Endodermal cell (in vitro differentiated cells): ENCODE measurements around the gene STAM2. TPM values are rescaled to one million over a fixed set of nuclear protein-coding genes. Genes with fewer than 3 reads are reported as not detected.

ENCODE experiments used
- DNase-seq: peaks from one replicate; pipeline ENCODE4 v3.0.0-alpha.2; 2017
- H3K27ac ChIP-seq: 2 replicates; pipeline ENCODE4 v1.5.1; 2013; ENCODE audit warnings: mild to moderate bottlenecking, low read depth, low read length, moderate library complexity
- H3K27me3 ChIP-seq: 2 replicates; pipeline ENCODE4 v1.6.1; 2013; ENCODE audit warnings: mild to moderate bottlenecking, low read length, moderate library complexity; ENCODE audit not compliant: insufficient read depth, control insufficient read depth, poor library complexity, severe bottlenecking
- H3K36me3 ChIP-seq: 2 replicates; pipeline ENCODE4 v1.7.0; 2013; ENCODE audit warnings: mild to moderate bottlenecking, low read length, moderate library complexity; ENCODE audit not compliant: control insufficient read depth, insufficient read depth
- H3K4me1 ChIP-seq: one replicate; pipeline ENCODE4 v1.7.0; 2013; ENCODE audit warnings: low read length; ENCODE audit not compliant: control insufficient read depth, insufficient read depth
- H3K4me3 ChIP-seq: 2 replicates; pipeline ENCODE4 v1.5.1; 2013; ENCODE audit warnings: mild to moderate bottlenecking, low read length, moderate library complexity
- H3K9ac ChIP-seq: 2 replicates; pipeline ENCODE4 v1.6.1; 2013; ENCODE audit warnings: mild to moderate bottlenecking, low read length, moderate library complexity; ENCODE audit not compliant: poor library complexity, severe bottlenecking; ENCODE audit errors: extremely low read depth
- H3K9me3 ChIP-seq: 2 replicates; pipeline ENCODE4 v1.6.1; 2013; ENCODE audit warnings: mild to moderate bottlenecking, low read length, moderate library complexity; ENCODE audit not compliant: control insufficient read depth
- H3K27ac Mint-ChIP-seq: 2 replicates; pipeline ENCODE4 v1.8.0; 2020; ENCODE audit warnings: mixed read lengths
- H3K27me3 Mint-ChIP-seq: 2 replicates; pipeline ENCODE4 v1.8.0; 2021; ENCODE audit warnings: mild to moderate bottlenecking, mixed read lengths; ENCODE audit not compliant: insufficient read depth
- H3K36me3 Mint-ChIP-seq: 2 replicates; pipeline ENCODE4 v1.8.0; 2020; ENCODE audit warnings: low read depth, mixed read lengths
- H3K4me1 Mint-ChIP-seq: 2 replicates; pipeline ENCODE4 v1.8.0; 2020; ENCODE audit warnings: mixed read lengths
- H3K4me3 Mint-ChIP-seq: 2 replicates; pipeline ENCODE4 v1.8.0; 2020; ENCODE audit warnings: mild to moderate bottlenecking, moderate library complexity, mixed read lengths
- H3K9me3 Mint-ChIP-seq: 2 replicates; pipeline ENCODE4 v1.8.0; 2020; ENCODE audit warnings: mild to moderate bottlenecking, mixed read lengths
- CTCF ChIP-seq: fragments of 200-600 bp; sonication (generic); conservative IDR thresholded peaks from 2 replicates; pipeline ENCODE4 v1.5.0; 2021; ENCODE audit warnings: antibody characterized with exemption, mild to moderate bottlenecking
- WGBS, 2 experiments: methylation state at CpG; one replicate each; pipeline versions ENCODE4 v1.1.5 to v1.1.7; 2013; ENCODE audit warnings: missing lambda C conversion rate in 2 of 2, mixed read lengths in 1 of 2; ENCODE audit not compliant: insufficient coverage in 1 of 2, insufficient read length in 1 of 2; 5-methylcytosine and 5-hydroxymethylcytosine counted together
- total RNA-seq, 2 donors: library from RNA; stranded (reverse); fragmentation: NEBNext Ultra II Directional in 1 of 2; extraction: Animal tissue kit (Norgen Biotek cat#: 25700) in 1 of 2; gene quantifications; 2 replicates in 1 of 2; 3 replicates in 1 of 2; pipeline ENCODE4 v1.2.1, GENCODE V29; 2021

The STAM2 gene
- total RNA-seq, 2 donors from 2014 or later, result 21.5 to 30.9 TPM

GRCh38 chr2:152097801-152098495 lies 77.6 kb downstream of the STAM2 start:
- no peak for TF ChIP-seq CTCF

GRCh38 chr2:152097290-152097800 lies 78.2 kb downstream of the STAM2 start:
- Histone ChIP-seq H3K36me3 (no peaks in the 10 kb centered on the region), H3K4me1 (no peaks in the 10 kb centered on the region), H3K9ac (no peak overlapping the region), H3K4me3 (peak overlapping the region; percentile 76), H3K9me3 (no peaks in the 10 kb centered on the region), H3K27me3 (peaks cover 86% of the 10 kb centered on the region), H3K27ac (no peak overlapping the region)
- Mint-ChIP-seq H3K36me3 (no peaks in the 10 kb centered on the region), H3K9me3 (no peaks in the 10 kb centered on the region), H3K4me1 (peaks cover 12% of the 10 kb centered on the region), H3K27me3 (peaks cover 85% of the 10 kb centered on the region), H3K27ac (no peak overlapping the region), H3K4me3 (peak overlapping the region; percentile 71)
- DNase-seq, result peak; percentile 59
- 10 to 15% methylated on average over 11 to 13 of the region's 13 CpGs for WGBS, 2 experiments
- no peak for TF ChIP-seq CTCF

More at GRCh38 chr2:152097801-152098495, 77.6 kb downstream of the STAM2 start:
- Histone ChIP-seq H3K27ac (no peak overlapping the region), H3K4me3 (peak overlapping the region; percentile 76), H3K9me3 (no peaks in the 10 kb centered on the region), H3K27me3 (peaks cover 86% of the 10 kb centered on the region), H3K36me3 (no peaks in the 10 kb centered on the region), H3K4me1 (no peaks in the 10 kb centered on the region), H3K9ac (no peak overlapping the region)
- 0 to 2% methylated on average over 14 to 52 of the region's 52 CpGs for WGBS, 2 experiments
- Mint-ChIP-seq H3K4me1 (peaks cover 12% of the 10 kb centered on the region), H3K36me3 (no peaks in the 10 kb centered on the region), H3K4me3 (peak overlapping the region; percentile 71), H3K27ac (no peak overlapping the region), H3K27me3 (peaks cover 83% of the 10 kb centered on the region), H3K9me3 (no peaks in the 10 kb centered on the region)
- DNase-seq, result peak; percentile 79

DNA sequence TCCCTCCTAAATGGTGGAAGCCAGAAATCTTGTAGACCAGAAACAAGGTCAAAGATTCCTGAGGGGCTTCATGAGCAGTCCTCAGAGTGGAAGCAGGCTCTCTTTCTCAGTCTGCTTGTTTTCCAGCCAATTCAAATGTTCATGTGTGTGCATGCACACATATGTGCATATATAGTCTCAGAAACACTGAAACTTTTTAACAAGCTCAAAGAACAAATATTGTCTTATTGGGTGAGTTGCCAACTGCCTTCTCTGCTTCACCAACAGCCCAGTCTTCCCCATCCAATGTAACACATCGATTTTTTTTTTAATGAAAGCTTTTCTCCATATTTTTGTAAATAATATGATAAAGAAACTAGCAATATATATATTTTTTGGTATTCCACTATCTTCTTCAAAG lies 80.4 kb downstream of the STAM2 start:
- H3K36me3 ChIP-seq, result no peaks in the 10 kb centered on the region
- H3K4me3 ChIP-seq, result no peak overlapping the region
- no peaks in the 10 kb centered on the region for H3K9me3 ChIP-seq
- no peaks in the 10 kb centered on the region for H3K36me3 Mint-ChIP-seq
- H3K27ac ChIP-seq, result no peak overlapping the region
- peaks cover 70% of the 10 kb centered on the region for H3K27me3 Mint-ChIP-seq
- no CpG with 5 or more reads among the region's 1 CpG for WGBS, 2 experiments
- H3K4me1 Mint-ChIP-seq, result peaks cover 12% of the 10 kb centered on the region
- DNase-seq, result no peak
- no peak overlapping the region for H3K4me3 Mint-ChIP-seq
- no peak overlapping the region for H3K27ac Mint-ChIP-seq
- H3K27me3 ChIP-seq, result peaks cover 67% of the 10 kb centered on the region
- H3K4me1 ChIP-seq, result no peaks in the 10 kb centered on the region
- no peak for TF ChIP-seq CTCF
- H3K9me3 Mint-ChIP-seq, result no peaks in the 10 kb centered on the region
- H3K9ac ChIP-seq, result no peak overlapping the region
